SKM-1 treated with dmso at 0.1 percent for 144 hours (cell line): ENCODE results near the gene PINLYP.
A peak's percentile ranks its signal among the peaks of the same experiment; 100 is the strongest.
"Not testable (repeated sequence)": the region's sequence is repeated elsewhere in the genome, so short reads cannot be mapped to it uniquely, and the experiment has no call there.

Experiments
- DNase-seq: peaks from one replicate; lab custom pipeline; 2025; ENCODE audit not compliant: unreplicated experiment; lab: John Stamatoyannopoulos, UW

PINLYP gene

GRCh38 chr19:43575156-43575950, at the start of gene PINLYP, which contains the start of gene XRCC1:
PINLYP (plus strand) TSS chr19:43575801; CDS start chr19:43577192, 1,391 bp downstream.
XRCC1 (minus strand) TSS chr19:43575527; CDS start chr19:43575458, 69 bp downstream.
- peak; percentile 91 for DNase-seq

DNA sequence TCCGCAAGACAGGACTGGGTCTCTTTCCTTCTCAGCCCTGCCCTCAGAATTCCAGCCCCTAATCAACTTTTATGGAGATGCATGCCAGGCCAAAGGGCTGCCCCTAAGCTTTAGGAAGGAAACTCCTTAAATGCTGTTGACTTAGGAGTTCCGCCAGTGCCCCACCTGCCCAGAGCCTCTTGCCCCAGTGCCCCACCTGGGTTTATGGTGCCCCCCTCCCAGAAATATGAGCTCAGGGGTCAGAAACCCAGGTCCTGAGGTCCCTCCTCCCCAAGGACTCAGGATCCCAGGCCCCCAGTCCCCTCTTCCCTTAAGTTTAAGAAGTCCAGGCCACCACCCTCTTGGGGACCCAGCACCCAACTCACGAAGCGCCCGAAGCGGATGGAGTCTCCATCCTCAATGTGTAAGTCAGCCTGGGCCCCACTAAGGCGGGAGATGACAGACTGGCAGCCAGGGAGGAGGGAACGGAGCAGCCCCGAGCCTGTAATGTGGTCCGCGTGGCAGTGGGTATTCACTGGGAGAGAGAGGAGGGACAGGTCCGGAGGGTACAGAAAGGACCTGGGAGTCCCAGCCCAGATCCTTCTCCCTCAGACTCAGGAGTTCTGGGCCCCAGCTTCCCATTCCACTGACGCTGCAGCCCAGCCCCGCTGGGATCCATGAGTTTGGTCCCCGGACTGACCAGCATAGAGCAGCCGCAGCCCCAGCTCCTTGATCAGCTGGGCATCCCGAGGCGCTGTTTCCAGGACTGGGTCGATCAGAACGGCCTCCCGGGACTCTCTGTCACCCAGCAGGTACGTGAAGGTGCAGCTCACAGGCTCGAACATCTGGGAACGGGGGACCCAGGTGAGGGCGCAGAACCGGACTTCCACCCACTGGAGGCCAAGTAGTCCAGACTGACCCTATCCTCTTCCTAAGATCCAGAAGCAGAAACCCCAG, 49.5 kb upstream of the PINLYP start:
- DNase-seq: no peak

GRCh38 chr19:43526884-43527859, 48.4 kb upstream of the PINLYP start, which contains the start of gene ETHE1:
ETHE1 (minus strand) TSS chr19:43527201; CDS start chr19:43527177, 24 bp downstream.
- DNase-seq: peak; percentile 14

DNA sequence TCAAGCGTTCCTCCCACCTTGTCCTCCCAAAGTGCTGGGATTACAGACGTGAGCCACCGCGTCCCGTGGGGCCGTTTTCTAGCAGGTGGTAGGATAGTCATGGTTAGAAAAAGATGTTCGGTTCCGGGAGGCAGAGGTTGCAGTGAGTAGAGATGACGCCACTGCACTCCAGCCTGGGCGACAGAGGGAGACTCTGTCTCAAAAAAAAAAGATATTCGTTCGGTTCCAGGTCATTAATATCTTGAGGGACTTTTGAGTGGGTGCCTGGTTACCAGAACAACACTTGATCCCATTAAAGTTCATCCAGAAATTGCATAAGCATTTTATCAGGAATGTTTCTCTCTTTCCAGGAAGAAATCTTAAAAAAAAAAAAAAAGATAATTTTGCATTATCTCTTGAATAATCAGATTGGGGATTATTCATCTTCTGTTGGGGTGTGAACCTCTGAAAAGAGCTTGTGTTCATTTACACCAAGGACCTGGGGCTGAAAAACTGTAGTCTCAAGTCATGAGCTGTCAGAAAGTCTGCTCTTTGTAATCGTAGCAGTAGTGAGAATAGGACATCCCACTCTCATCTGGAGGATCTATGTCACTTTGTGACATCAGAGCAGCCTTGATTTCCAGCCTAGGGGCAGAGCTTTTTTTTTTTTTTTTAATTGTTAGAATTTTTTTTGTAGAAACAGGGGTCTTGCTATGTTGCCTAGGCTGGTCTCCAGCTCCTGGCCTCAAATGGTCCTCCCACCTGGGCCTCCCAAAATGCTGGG, 47.6 kb upstream of the PINLYP start:
- no peak for DNase-seq

GRCh38 chr19:43532571-43532961, 43.0 kb upstream of the PINLYP start:
- no peak for DNase-seq

DNA sequence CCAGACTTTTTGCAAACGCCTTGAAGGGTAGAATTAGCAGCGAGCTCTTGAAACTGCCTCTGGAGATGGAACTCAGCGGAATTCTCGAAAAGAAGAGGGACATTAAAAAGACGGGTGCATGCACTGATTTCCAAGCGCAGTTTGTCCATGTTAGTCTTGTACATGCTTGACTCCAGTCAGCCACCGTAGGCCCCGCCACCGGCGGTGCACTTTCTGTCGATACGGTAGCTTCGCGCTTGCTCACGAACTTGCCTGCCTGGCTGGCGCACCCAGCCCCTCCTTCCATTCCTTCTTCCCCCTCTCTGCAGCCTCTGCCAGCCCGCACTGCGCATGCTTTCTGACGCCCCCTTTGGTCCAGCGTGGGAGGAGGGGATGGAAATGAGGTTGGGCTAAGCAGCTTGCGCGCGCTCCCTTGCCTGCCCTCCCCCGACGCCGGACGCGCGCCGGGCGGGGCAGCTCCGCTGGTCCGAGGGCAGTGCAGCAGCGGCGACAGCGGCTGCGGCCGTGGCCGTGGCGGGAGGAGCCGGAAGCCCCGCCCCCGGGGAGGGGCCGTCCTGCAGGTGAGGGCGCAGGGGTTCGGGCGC, 42.5 kb upstream of the PINLYP start, which contains the start of gene ZNF575:
Gene ZNF575 (plus strand): TSS at position 227 of the 584 bp plus-strand sequence. CDS start 1,235 bp downstream, outside the sequence.
- peak; percentile 49 for DNase-seq

DNA sequence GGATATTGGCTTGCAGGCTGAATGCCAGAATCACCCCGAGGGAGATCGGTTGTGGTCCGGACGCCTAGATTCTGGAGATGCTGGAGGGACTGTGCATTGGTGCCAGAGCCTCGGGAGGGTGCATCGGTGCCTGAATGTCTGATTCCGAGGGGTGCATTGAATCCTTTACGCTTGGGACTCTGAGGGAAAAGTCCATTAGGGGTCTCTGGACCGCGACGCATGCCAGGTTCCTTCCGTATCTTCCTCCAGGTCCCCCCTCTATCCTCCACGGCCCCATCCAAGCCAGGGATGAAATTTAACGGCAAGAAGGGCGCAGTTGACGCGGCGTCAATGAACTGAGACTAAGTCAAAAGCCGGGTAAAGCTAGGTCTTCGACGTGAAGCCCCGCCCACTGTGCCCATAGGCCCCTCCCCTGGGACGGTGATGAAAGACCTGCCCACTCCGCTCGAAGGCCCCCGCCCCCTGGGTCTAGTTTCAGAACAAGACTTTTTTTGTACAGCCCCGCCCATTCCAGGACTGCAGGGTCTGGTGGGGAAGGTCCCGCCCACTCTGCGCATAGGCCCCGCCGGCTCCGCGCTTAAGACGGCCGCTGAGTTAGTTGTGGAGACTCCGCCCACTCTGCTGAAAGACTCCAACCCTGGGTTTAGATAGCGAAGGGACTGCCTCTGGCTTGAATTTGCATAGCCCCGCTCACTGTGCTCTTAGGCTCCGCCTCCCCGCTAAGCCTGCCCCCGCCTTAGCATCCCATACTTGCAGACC, 41.9 kb upstream of the PINLYP start:
- no peak for DNase-seq

DNA sequence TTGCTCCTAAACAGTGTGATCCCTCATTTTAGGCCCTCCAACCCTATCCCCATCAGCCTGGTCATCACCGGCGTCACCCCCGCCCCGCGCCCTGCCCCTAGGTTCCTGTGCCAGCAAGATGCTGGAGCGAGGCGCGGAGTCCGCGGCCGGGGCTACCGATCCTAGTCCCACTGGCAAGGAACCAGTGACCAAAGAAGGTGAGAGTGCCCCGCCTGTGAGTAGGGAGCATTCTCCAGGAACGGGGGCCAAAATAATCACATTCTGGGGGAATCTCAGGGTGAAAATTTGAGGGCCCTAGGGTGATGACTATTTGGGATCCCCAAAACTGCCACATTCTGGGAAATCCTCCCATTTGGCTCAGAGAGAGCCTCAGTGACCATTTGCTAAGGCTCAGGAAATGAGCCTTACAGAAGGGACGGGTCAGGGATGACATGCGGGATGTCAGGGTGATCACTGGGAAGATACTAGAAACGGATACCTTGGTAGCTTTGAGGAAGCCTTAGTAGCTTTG, 41.2 kb upstream of the PINLYP start:
- no peak for DNase-seq

GRCh38 chr19:43534816-43535761, 40.5 kb upstream of the PINLYP start:
- DNase-seq: no peak

- no peak for DNase-seq
Measured at GRCh38 chr19:43538922-43539321, 36.7 kb upstream of the PINLYP start.

- DNase-seq: no peak
Measured at GRCh38 chr19:43540381-43540780, 35.2 kb upstream of the PINLYP start.

DNA sequence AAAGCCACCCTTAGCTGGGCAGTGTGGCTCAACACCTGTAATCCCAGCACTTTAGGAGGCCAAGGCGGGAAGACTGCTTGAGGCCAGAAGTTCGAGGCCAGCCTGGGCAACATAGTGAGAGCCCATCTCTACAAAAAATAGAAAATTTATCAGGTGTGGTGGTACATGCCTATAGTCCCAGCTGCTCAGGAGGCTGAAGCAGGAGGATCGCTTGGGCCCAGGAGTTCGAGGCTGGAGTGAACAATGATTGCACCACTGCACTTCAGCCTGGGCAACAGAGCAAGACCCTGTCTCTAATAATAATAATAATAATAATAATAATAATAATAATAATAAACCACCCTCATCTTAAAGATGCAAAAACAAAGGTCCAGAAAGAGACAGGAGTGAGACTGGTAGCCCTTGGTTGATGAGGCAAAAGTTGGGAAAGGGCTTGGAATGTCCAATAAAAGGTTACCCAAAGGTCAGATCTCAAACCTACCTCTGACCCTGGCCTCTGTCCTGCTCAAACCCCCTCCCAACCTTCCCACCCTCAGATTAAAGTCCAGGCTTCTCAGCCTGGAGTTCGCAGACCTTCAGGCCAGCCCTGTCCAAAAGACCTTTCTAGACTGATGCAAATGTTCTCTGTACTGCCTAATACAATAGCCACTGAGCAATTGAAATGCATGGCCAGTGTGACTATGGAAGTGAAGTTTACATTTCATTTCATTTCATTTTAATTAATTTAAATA, 33.5 kb upstream of the PINLYP start:
- no peak for DNase-seq

DNA sequence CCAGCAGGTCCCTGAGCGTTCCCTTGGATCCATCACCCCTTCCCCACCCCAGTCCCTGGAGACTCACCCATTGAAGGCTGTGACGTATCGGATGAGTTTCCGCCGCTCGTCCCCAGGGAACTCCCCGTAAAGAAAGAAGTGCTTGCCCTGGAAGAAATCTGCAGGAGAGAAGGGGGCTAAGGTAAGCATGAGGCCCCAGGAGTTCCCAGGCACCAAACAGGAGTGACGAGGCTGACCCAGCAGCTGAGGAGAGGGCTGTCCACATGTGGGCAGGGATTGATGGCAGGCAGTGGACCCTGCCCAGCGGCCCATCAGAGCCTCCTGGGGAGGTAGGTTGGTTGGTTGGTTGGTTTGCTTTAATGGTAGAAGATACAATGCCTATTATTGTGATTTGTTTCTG, 31.5 kb upstream of the PINLYP start:
- no peak for DNase-seq

DNA sequence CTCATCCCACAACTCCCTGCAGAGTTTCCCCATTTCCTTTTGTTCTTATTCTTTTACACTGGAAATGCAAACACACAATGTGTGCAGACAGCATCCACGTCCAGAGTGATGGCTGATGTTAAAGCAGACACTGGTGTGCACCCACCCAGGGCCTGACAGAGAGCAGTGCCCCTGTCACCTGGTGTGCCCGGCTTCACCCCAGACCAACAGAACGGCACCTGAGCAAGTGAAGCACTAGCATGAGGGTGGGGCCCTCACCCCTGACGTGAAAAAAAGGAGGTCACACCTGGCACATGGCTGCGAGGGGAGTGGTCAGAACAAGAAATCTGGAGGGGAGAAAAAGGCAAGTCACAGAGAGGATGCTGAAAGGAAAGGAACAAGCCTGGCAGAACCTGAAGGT, 30.3 kb upstream of the PINLYP start:
- no peak for DNase-seq

GRCh38 chr19:43545981-43546380, 29.6 kb upstream of the PINLYP start:
- DNase-seq: no peak

DNA sequence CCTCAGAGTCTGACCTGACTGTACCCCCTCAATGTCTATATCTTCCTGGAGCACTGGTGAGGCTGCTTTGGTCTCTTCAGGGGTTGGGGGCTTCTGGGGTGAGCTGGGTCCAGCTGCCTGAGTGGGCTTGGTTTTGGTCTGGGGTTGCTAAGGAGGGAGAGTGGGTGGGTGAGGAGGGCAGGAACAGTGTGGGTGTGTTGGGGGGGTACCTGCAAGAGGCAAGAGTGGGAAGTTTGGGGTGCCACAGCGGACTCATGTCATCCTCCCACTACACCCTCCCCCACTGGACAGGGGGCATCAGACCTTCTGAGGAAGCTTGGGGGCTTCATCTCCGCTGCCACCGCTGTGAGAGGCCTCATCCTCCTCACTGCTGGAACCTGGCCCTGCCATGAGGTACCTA, 29.0 kb upstream of the PINLYP start:
- no peak for DNase-seq

DNA sequence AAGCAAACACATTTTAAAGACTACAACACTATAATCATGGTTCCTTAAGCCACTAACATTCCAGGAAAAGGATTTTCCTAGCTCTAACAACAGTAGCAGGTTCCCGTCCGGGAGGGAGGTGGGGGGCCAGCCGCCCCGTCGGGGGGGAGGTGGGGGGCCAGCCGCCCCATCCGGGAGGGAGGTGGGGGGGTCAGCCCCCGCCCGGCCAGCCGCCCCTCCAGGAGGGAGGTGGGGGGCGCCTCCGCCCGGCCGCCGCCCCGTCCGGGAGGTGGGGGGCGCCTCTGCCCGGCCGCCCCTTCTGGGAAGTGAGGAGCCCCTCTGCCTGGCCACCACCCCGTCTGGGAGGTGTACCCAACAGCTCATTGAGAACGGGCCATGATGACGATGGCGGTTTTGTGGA, 27.7 kb upstream of the PINLYP start:
- DNase-seq: not testable (repeated sequence)
